IMR-90 (cell line): ENCODE measurements around the gene TRIAP1. TPM values are rescaled to one million over a fixed set of nuclear protein-coding genes. Genes with fewer than 3 reads are reported as not detected.

Experiments
- ATAC-seq: fragments of 200-7000 bp; cut with Tn5 transposase; 2 replicates; pipeline ENCODE4 v1.9.1; 2020; ENCODE audit warnings: low read depth, mild to moderate bottlenecking, moderate library complexity
- BruUV-seq: library from RNA; stranded (reverse); fragments of 400-500 nt; replicated peaks from 2 replicates; lab custom pipeline; 2021; lab: Mats Ljungman, UMichigan
- CTCF ChIA-PET: fragments of 300-600 bp; formaldehyde crosslinking; extraction: SDS; loops from one replicate; lab custom pipeline; 2021; ENCODE audit warnings: antibody characterized with exemption; lab: Yijun Ruan, JAX
- POLR2A ChIA-PET: fragments of 300-600 bp; sonication (Branson Sonifier 250); formaldehyde crosslinking; loops from one replicate; lab custom pipeline; 2022; ENCODE audit warnings: antibody characterized with exemption; ENCODE audit not compliant: unreplicated experiment; lab: Charles Lee
- DNase-seq: peaks from one replicate; pipeline ENCODE4 v3.0.0; 2013
- H2AFZ ChIP-seq: replicated peaks from 2 replicates; pipeline ENCODE3; 2013; ENCODE audit warnings: low read length, mild to moderate bottlenecking; ENCODE audit not compliant: poor library complexity
- H2AK5ac ChIP-seq: 2 replicates; pipeline ENCODE4 v1.6.1; 2013; ENCODE audit warnings: low read depth, low read length, inconsistent platforms
- H2AK9ac ChIP-seq: replicated peaks from 2 replicates; pipeline ENCODE3; 2013; ENCODE audit warnings: mild to moderate bottlenecking, low read depth, low read length, moderate library complexity; ENCODE audit not compliant: poor library complexity
- H2BK120ac ChIP-seq: 2 replicates; pipeline ENCODE4 v1.6.1; 2013; ENCODE audit warnings: low read depth, low read length, inconsistent platforms
- H2BK15ac ChIP-seq: 3 replicates; pipeline ENCODE4 v1.6.1; 2013; ENCODE audit warnings: low read depth, low read length, inconsistent platforms
- H2BK20ac ChIP-seq: 2 replicates; pipeline ENCODE4 v1.6.1; 2013; ENCODE audit warnings: low read depth, mild to moderate bottlenecking, inconsistent platforms, low read length, moderate library complexity
- H2BK5ac ChIP-seq: 2 replicates; pipeline ENCODE4 v1.6.1; 2013; ENCODE audit warnings: mild to moderate bottlenecking, low read depth, low read length, inconsistent platforms; ENCODE audit not compliant: poor library complexity, severe bottlenecking
- H3K14ac ChIP-seq: replicated peaks from 2 replicates; pipeline ENCODE4 v1.6.1; 2013; ENCODE audit warnings: low read depth, low read length, inconsistent platforms
- H3K18ac ChIP-seq: 2 replicates; pipeline ENCODE4 v1.6.1; 2013; ENCODE audit warnings: low read depth, low read length, control low read depth
- H3K23ac ChIP-seq: 2 replicates; pipeline ENCODE4 v1.6.1; 2013; ENCODE audit warnings: low read depth, low read length, inconsistent platforms
- H3K27ac ChIP-seq: 2 replicates; pipeline ENCODE4 v1.5.1; 2013; ENCODE audit warnings: mild to moderate bottlenecking, control low read depth, low read length; ENCODE audit not compliant: insufficient read depth
- H3K27me3 ChIP-seq: 2 replicates; pipeline ENCODE4 v1.6.1; 2013; ENCODE audit warnings: low read length; ENCODE audit not compliant: control insufficient read depth, insufficient read depth
- H3K36me3 ChIP-seq: 2 replicates; pipeline ENCODE4 v1.6.1; 2013; ENCODE audit warnings: low read length, mixed read lengths; ENCODE audit not compliant: control insufficient read depth, insufficient read depth
- H3K4ac ChIP-seq: 2 replicates; pipeline ENCODE4 v1.6.1; 2013; ENCODE audit warnings: low read depth, low read length, inconsistent platforms
- H3K4me1 ChIP-seq: 2 replicates; pipeline ENCODE4 v1.6.1; 2013; ENCODE audit warnings: low read length, mixed read lengths; ENCODE audit not compliant: control insufficient read depth, insufficient read depth
- H3K4me2 ChIP-seq: 2 replicates; pipeline ENCODE4 v1.6.1; 2013; ENCODE audit warnings: low read depth, mild to moderate bottlenecking, control low read depth, low read length, moderate library complexity
- H3K4me3 ChIP-seq: 2 replicates; pipeline ENCODE4 v1.5.1; 2013; ENCODE audit warnings: low read depth, mild to moderate bottlenecking, control low read depth, low read length, moderate library complexity; ENCODE audit not compliant: insufficient read depth
- H3K56ac ChIP-seq: 2 replicates; pipeline ENCODE4 v1.6.1; 2013; ENCODE audit warnings: low read length, inconsistent platforms; ENCODE audit not compliant: insufficient read depth; ENCODE audit errors: extremely low read depth
- H3K79me1 ChIP-seq, 2 experiments: 2 replicates each; pipeline ENCODE4 v1.6.1; 2013; ENCODE audit warnings: low read length in 2 of 2, inconsistent platforms in 1 of 2, low read depth in 1 of 2
- H3K9ac ChIP-seq: 2 replicates; pipeline ENCODE4 v1.6.1; 2013; ENCODE audit warnings: low read depth, low read length, control low read depth
- H3K9me1 ChIP-seq: 2 replicates; pipeline ENCODE4 v1.6.1; 2013; ENCODE audit warnings: low read length, inconsistent platforms; ENCODE audit not compliant: insufficient read depth
- H3K9me3 ChIP-seq: 2 replicates; pipeline ENCODE4 v1.6.1; 2013; ENCODE audit warnings: low read length; ENCODE audit not compliant: control insufficient read depth, insufficient read depth
- H4K20me1 ChIP-seq: 2 replicates; pipeline ENCODE4 v1.6.1; 2013; ENCODE audit warnings: low read length, inconsistent platforms; ENCODE audit not compliant: insufficient read depth
- H4K5ac ChIP-seq: 2 replicates; pipeline ENCODE4 v1.6.1; 2013; ENCODE audit warnings: mild to moderate bottlenecking, low read depth, low read length, control low read depth
- H4K8ac ChIP-seq, 2 experiments: 2 replicates each; pipeline ENCODE4 v1.6.1; 2013; ENCODE audit warnings: low read depth in 2 of 2, low read length in 2 of 2, control low read depth in 1 of 2, inconsistent platforms in 1 of 2
- H4K91ac ChIP-seq: 2 replicates; pipeline ENCODE4 v1.6.1; 2013; ENCODE audit warnings: low read depth, low read length, inconsistent platforms; ENCODE audit not compliant: insufficient read depth
- MAFK ChIP-seq: IDR thresholded peaks from 2 replicates; pipeline ENCODE4 v1.6.1; 2012; ENCODE audit warnings: low read depth, low read length, improper control_type of control experiment
- NFE2L2 ChIP-seq: fragments of 150-350 bp; IDR thresholded peaks from 2 replicates; pipeline ENCODE4 v1.6.1; 2016; ENCODE audit warnings: low read depth, mild to moderate bottlenecking, low read length
- SMC3 ChIP-seq: fragments of 150-350 bp; IDR thresholded peaks from 2 replicates; pipeline ENCODE4 v1.6.1; 2016; ENCODE audit warnings: low read depth, mild to moderate bottlenecking, antibody characterized with exemption, low read length, moderate library complexity
- WGBS, 2 experiments: methylation state at CpG; one replicate each; pipeline versions ENCODE4 v1.1.5 to v1.1.7; 2013; ENCODE audit warnings: missing lambda C conversion rate in 2 of 2; ENCODE audit not compliant: insufficient read length in 1 of 2; ENCODE audit errors: extremely low coverage in 2 of 2; 5-methylcytosine and 5-hydroxymethylcytosine counted together
- dilution Hi-C: fragments of 300-500 bp; cut with HindIII; formaldehyde crosslinking; loops from one replicate; pipeline ENCODE4 v1.14.3; 2018; ENCODE audit warnings: low sequenced_read_pairs; ENCODE audit not compliant: unreplicated experiment
- in situ Hi-C: fragments of 300-500 bp; cut with MboI; formaldehyde crosslinking; loops from 3 replicates; pipeline ENCODE4 v1.14.3; 2019; ENCODE audit warnings: low sequenced_read_pairs, inconsistent platforms, mixed read lengths
- intact Hi-C: fragments of 100-400 bp; cut with micrococcal nuclease; formaldehyde crosslinking; loops from 2 replicates; pipeline ENCODE4 v1.10.0; 2022
- polyA plus RNA-seq, 3 experiments: library from polyadenylated mRNA; depleted of rRNA; stranded (reverse); fragments of >200 nt; gene quantifications; 2 replicates each; pipeline ENCODE4 v1.2.3, GENCODE V29; 2012; ENCODE audit warnings: low replicate concordance in 1 of 3
- total RNA-seq: library from RNA; depleted of rRNA; stranded (reverse); fragments of >200 nt; gene quantifications from 2 replicates; pipeline ENCODE4 v1.2.3, GENCODE V29; 2012

Gene TRIAP1
- total and polyA plus RNA-seq, 2 of the 4 experiments (the other 2 are of a cell fraction) = 19.2 to 32.3 TPM

- Histone ChIP-seq H3K23ac (no peak overlapping the region), H4K20me1 (peaks cover 3% of the 10 kb centered on the region; the same call in 1 of the 2 replicates), H3K4ac (no peak overlapping the region), H3K9me1 (peaks cover 4% of the 10 kb centered on the region; the same call in 1 of the 2 replicates), H2AK5ac (peak overlapping the region; percentile 4; the same call in 1 of the 2 replicates), H4K5ac (no peak overlapping the region), H3K56ac (no peak overlapping the region), H2BK120ac (no peak overlapping the region), H3K4me1 (peaks cover 4% of the 10 kb centered on the region), H3K36me3 (no peaks in the 10 kb centered on the region), H4K8ac (peak overlapping the region in 1 of 2 experiments; percentile 47; a peak in 2 of 4 replicates), H3K79me1 (peaks cover 19 to 46% of the 10 kb centered on the region in 2 experiments), H3K18ac (no peak overlapping the region), H3K27ac (no peak overlapping the region), H3K27me3 (no peaks in the 10 kb centered on the region), H2BK15ac (no peak overlapping the region), H2BK20ac (no peak overlapping the region), H2AFZ (no peak overlapping the region), H3K9me3 (no peaks in the 10 kb centered on the region), H3K4me3 (no peak overlapping the region), H4K91ac (no peak overlapping the region; the same call in 1 of the 2 replicates), H2BK5ac (peak overlapping the region; percentile 53), H3K14ac (no peak overlapping the region), H3K9ac (no peak overlapping the region), H2AK9ac (no peak overlapping the region), H3K4me2 (no peak overlapping the region; the same call in 1 of the 2 replicates)
- in situ Hi-C loops (no loop called here), intact Hi-C loops (loop anchor here (2.0 kb wide), 1 partner anchor 21 kb away; no protein-coding TSS in a partner anchor), dilution Hi-C loops (no loop called here)
- DNase-seq (no peak), ATAC-seq (no peak)
- ChIA-PET POLR2A (no interaction called here), CTCF (no interaction called here)
- no TSS peak for BruUV-seq
- 80% methylated on average over 3 of the region's 6 CpGs; no CpG with 5 or more reads in 1 of the 2 experiments for WGBS, 2 experiments
- TF ChIP-seq NFE2L2 (no peak), MAFK (no peak), SMC3 (no peak)
These were observed 27.8 kb upstream of the TRIAP1 start for GRCh38 chr12:120473807-120474615.
